Activated B cell treated with CpG ODN at 0.5 μM for 24 hours (primary cell): ENCODE data around the gene SS18L1. TPM values are rescaled to one million over a fixed set of nuclear protein-coding genes. Genes with fewer than 3 reads are reported as not detected.

Experiments used
- ATAC-seq: fragments of 200-7000 bp; cut with Tn5 transposase; one replicate; pipeline ENCODE4 v1.10.0; 2021; ENCODE audit warnings: low read depth, mild to moderate bottlenecking, moderate library complexity
- CTCF ChIA-PET: fragments of 350-600 bp; sonication (Branson Sonifier 250); formaldehyde crosslinking; loops from one replicate; lab custom pipeline; 2021; ENCODE audit warnings: antibody characterized with exemption; lab: Charles Lee
- POLR2A ChIA-PET: fragments of 350-600 bp; sonication (Branson Sonifier 250); formaldehyde crosslinking; loops from one replicate; lab custom pipeline; 2021; ENCODE audit warnings: antibody characterized with exemption; lab: Charles Lee
- DNase-seq: peaks from one replicate; pipeline ENCODE4 v3.0.0; 2022
- H3K27ac Mint-ChIP-seq: one replicate; pipeline ENCODE4 v1.8.0; 2020; ENCODE audit warnings: mixed read lengths
- H3K27me3 Mint-ChIP-seq: one replicate; pipeline ENCODE4 v1.8.0; 2021; ENCODE audit warnings: mixed read lengths
- H3K36me3 Mint-ChIP-seq: one replicate; pipeline ENCODE4 v1.8.0; 2021; ENCODE audit warnings: low read depth, mixed read lengths
- H3K4me1 Mint-ChIP-seq: one replicate; pipeline ENCODE4 v1.8.0; 2021; ENCODE audit warnings: mixed read lengths
- H3K4me3 Mint-ChIP-seq: one replicate; pipeline ENCODE4 v1.8.0; 2020; ENCODE audit warnings: mild to moderate bottlenecking, mixed read lengths
- H3K9me3 Mint-ChIP-seq: one replicate; pipeline ENCODE4 v1.8.0; 2020; ENCODE audit warnings: mixed read lengths
- CTCF ChIP-seq: fragments of 200-600 bp; IDR thresholded peaks from one replicate; pipeline ENCODE4 v1.8.0; 2022; ENCODE audit warnings: antibody characterized with exemption, mild to moderate bottlenecking
- intact Hi-C: fragments of 100-400 bp; cut with micrococcal nuclease; formaldehyde crosslinking; loops from one replicate; pipeline ENCODE4 v1.15.1; 2024
- total RNA-seq: library from RNA; stranded (reverse); gene quantifications from 2 replicates; pipeline ENCODE4 v1.2.3, GENCODE V29; 2022

The SS18L1 gene
- total RNA-seq, 1 donor from 2014 or later: 9.0 TPM

GRCh38 chr20:62155428-62156253, 12.1 kb downstream of the SS18L1 start:
- DNase-seq (no peak), ATAC-seq (no peak)
- no peak overlapping the region for H3K4me3 Mint-ChIP-seq
- H3K36me3 Mint-ChIP-seq: peaks cover 32% of the 10 kb centered on the region
- ChIA-PET CTCF (interaction anchor here (2.2 kb wide), 1 partner anchor 145 kb away, joined by 12 read pairs; no protein-coding TSS in a partner anchor), POLR2A (no interaction called here)
- no peaks in the 10 kb centered on the region for H3K27me3 Mint-ChIP-seq
- intact Hi-C loops: no loop called here
- H3K9me3 Mint-ChIP-seq: peaks cover 3% of the 10 kb centered on the region
- no peak for TF ChIP-seq CTCF
- no peak overlapping the region for H3K27ac Mint-ChIP-seq
- H3K4me1 Mint-ChIP-seq: peaks cover 7% of the 10 kb centered on the region

- CTCF ChIA-PET: interaction anchor here (2.2 kb wide), 1 partner anchor 145 kb away, joined by 12 read pairs; no protein-coding TSS in a partner anchor
- intact Hi-C loops: no loop called here
These were observed 12.6 kb downstream of the SS18L1 start for GRCh38 chr20:62156254-62156556.

GRCh38 chr20:62156592-62157386, 13.2 kb downstream of the SS18L1 start:
- intact Hi-C loops: no loop called here
- peaks cover 3% of the 10 kb centered on the region for H3K9me3 Mint-ChIP-seq
- ChIA-PET POLR2A (no interaction called here), CTCF (interaction anchor here (2.2 kb wide), 1 partner anchor 146 kb away, joined by 12 read pairs; no protein-coding TSS in a partner anchor)
- DNase-seq (peak; percentile 58), ATAC-seq (peak; percentile 97)
- H3K27me3 Mint-ChIP-seq: no peaks in the 10 kb centered on the region
- no peak overlapping the region for H3K4me3 Mint-ChIP-seq
- H3K4me1 Mint-ChIP-seq: peaks cover 7% of the 10 kb centered on the region
- no peak overlapping the region for H3K27ac Mint-ChIP-seq
- peaks cover 40% of the 10 kb centered on the region for H3K36me3 Mint-ChIP-seq
- TF ChIP-seq CTCF: no peak

More at GRCh38 chr20:62156254-62156556, 12.6 kb downstream of the SS18L1 start:
- H3K4me1 Mint-ChIP-seq: peaks cover 7% of the 10 kb centered on the region
- H3K9me3 Mint-ChIP-seq: peaks cover 3% of the 10 kb centered on the region
- H3K36me3 Mint-ChIP-seq: peaks cover 36% of the 10 kb centered on the region
- no peak overlapping the region for H3K4me3 Mint-ChIP-seq
- H3K27ac Mint-ChIP-seq: no peak overlapping the region
- no peaks in the 10 kb centered on the region for H3K27me3 Mint-ChIP-seq
- POLR2A ChIA-PET: no interaction called here
- ATAC-seq (no peak), DNase-seq (no peak)
- no peak for TF ChIP-seq CTCF

GRCh38 chr20:62157387-62158087, 14.0 kb downstream of the SS18L1 start:
- H3K27ac Mint-ChIP-seq: no peak overlapping the region
- ChIA-PET POLR2A (no interaction called here), CTCF (no interaction called here)
- peaks cover 3% of the 10 kb centered on the region for H3K9me3 Mint-ChIP-seq
- DNase-seq: no peak
- peaks cover 42% of the 10 kb centered on the region for H3K36me3 Mint-ChIP-seq
- intact Hi-C loops: no loop called here
- H3K27me3 Mint-ChIP-seq: no peaks in the 10 kb centered on the region
- H3K4me3 Mint-ChIP-seq: no peak overlapping the region
- no peak for TF ChIP-seq CTCF
- H3K4me1 Mint-ChIP-seq: peaks cover 7% of the 10 kb centered on the region
- ATAC-seq: no peak

GRCh38 chr20:62158088-62158400, 14.5 kb downstream of the SS18L1 start:
- Mint-ChIP-seq H3K4me3 (no peak overlapping the region), H3K27me3 (no peaks in the 10 kb centered on the region), H3K27ac (no peak overlapping the region), H3K4me1 (peaks cover 7% of the 10 kb centered on the region), H3K36me3 (peaks cover 39% of the 10 kb centered on the region), H3K9me3 (peaks cover 3% of the 10 kb centered on the region)
- no peak for TF ChIP-seq CTCF
- ATAC-seq: no peak
- CTCF ChIA-PET: no interaction called here
- DNase-seq: no peak
- intact Hi-C loops: no loop called here
- POLR2A ChIA-PET: no interaction called here
